Stimulated activated CD4-positive, alpha-beta T cell treated with anti-CD3 and anti-CD28 coated beads, Interleukin-12 subunit alpha, Interleukin-12 subunit beta, amount 100 ng/mL, for 48 hours (primary cell): ENCODE data around the gene PRR14L.
"Not testable (repeated sequence)": the region's sequence is repeated elsewhere in the genome, so short reads cannot be mapped to it uniquely, and the experiment has no call there.

Source experiments
- DNase-seq, 3 donors: peaks; one replicate each; pipeline ENCODE4 v3.0.0-alpha.2; 2020; ENCODE audit warnings: low read depth in 2 of 3, low spot score in 1 of 3

Gene PRR14L

GRCh38 chr22:31740314-31740713 lies 9.6 kb downstream of the PRR14L start:
- not testable (repeated sequence) for DNase-seq

- no peak for DNase-seq
These were observed 10.1 kb downstream of the PRR14L start for GRCh38 chr22:31739795-31740201.

GRCh38 chr22:31738566-31738965 lies 11.4 kb downstream of the PRR14L start:
- DNase-seq, result no peak

GRCh38 chr22:31737932-31738331 lies 12.0 kb downstream of the PRR14L start:
- DNase-seq, result no peak

- DNase-seq, result no peak
These were observed 13.5 kb downstream of the PRR14L start for GRCh38 chr22:31736458-31736857.

- no peak for DNase-seq
These were observed 15.4 kb downstream of the PRR14L start for GRCh38 chr22:31734512-31734911.

- no peak for DNase-seq
These were observed 16.3 kb downstream of the PRR14L start for GRCh38 chr22:31733580-31734079.

- DNase-seq, result no peak
These were observed 17.7 kb downstream of the PRR14L start for GRCh38 chr22:31732089-31732829.

- no peak for DNase-seq
These were observed 19.6 kb downstream of the PRR14L start for GRCh38 chr22:31730344-31730711.

- DNase-seq, result no peak
These were observed 21.1 kb downstream of the PRR14L start for GRCh38 chr22:31728857-31729256.

GRCh38 chr22:31726692-31727091 lies 23.2 kb downstream of the PRR14L start:
- no peak for DNase-seq

GRCh38 chr22:31723723-31724122 lies 26.2 kb downstream of the PRR14L start:
- no peak for DNase-seq

GRCh38 chr22:31719850-31720471 lies 30.0 kb downstream of the PRR14L start:
- DNase-seq, result no peak

- DNase-seq, result no peak
These were observed 34.7 kb downstream of the PRR14L start for GRCh38 chr22:31715147-31715778.

- DNase-seq, result not testable (repeated sequence)
These were observed 38.7 kb downstream of the PRR14L start for GRCh38 chr22:31711226-31711625.

- no peak for DNase-seq
These were observed 42.4 kb downstream of the PRR14L start for GRCh38 chr22:31707519-31707918.

GRCh38 chr22:31695423-31695822 lies 54.5 kb downstream of the PRR14L start:
- DNase-seq, result no peak

- DNase-seq, result not testable (repeated sequence)
These were observed 55.9 kb downstream of the PRR14L start for GRCh38 chr22:31694046-31694445.

- no peak for DNase-seq
These were observed 57.6 kb downstream of the PRR14L start for GRCh38 chr22:31692186-31692886.

- no peak for DNase-seq
These were observed 58.5 kb downstream of the PRR14L start for GRCh38 chr22:31691408-31691807.
